ENCODE data around the gene ARFRP1. TPM values are rescaled to one million over a fixed set of nuclear protein-coding genes. Genes with fewer than 3 reads are reported as not detected.

The ARFRP1 gene
- total and polyA plus RNA-seq, 2 donors (not counting 1 experiment from before 2014, with no cell fraction given) = 41.0 to 75.5 TPM

DNA sequence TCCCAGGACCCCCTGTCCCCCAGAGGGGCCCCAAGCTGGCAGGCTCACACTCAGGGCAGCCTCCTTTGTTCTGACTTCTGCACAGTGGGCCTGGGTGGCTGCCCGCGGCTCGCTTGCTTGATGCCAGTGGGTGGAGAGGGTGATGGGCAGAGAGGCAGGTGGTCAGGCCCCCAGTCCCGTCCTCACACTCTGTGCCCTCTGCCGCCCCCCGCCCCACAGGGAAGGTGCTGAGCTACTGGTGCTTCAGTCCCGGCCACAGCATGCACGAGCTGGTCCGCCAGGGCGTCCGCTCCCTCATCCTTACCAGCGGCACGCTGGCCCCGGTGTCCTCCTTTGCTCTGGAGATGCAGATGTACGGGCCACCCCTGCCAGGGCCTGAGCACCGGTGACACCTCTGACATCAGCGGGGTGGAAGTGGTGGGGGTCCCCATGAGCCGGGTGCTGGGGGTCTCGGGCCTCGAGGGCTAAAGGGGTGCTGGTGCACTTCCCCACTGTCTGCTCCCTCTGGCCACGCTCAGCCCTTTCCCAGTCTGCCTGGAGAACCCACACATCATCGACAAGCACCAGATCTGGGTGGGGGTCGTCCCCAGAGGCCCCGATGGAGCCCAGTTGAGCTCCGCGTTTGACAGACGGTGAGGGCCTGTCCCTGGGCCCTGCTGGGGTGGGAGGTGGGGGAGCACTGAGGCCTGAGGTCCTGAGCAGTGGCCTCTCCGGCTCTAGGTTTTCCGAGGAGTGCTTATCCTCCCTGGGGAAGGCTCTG lies 20.2 kb downstream of the ARFRP1 start:
- Histone ChIP-seq H4K20me1 (ENCODE audit: control insufficient read depth, insufficient read depth, low read length, poor library complexity, severe bottlenecking) (no peaks in the 10 kb centered on the region), H3K79me2 (ENCODE audit: control insufficient read depth, insufficient read depth, low read length) (no peaks in the 10 kb centered on the region), H3K4me2 (replicated peaks; ENCODE audit: low read depth, low read length, poor library complexity, severe bottlenecking) (peak overlapping the region; percentile 36), H3K4me1 (ENCODE audit: control insufficient read depth in 2 of 2, insufficient read depth in 2 of 2, low read length in 2 of 2) (peaks cover 0 to 14% of the 10 kb centered on the region in 2 donors), H3K27me3 (replicated peaks in 1 of 4; ENCODE audit: control extremely low read depth in 1 of 4, control insufficient read depth in 3 of 4, insufficient read depth in 4 of 4, low read length in 3 of 4) (peaks cover 0 to 2% (median 0%) of the 10 kb centered on the region in 4 experiments), H2AFZ (ENCODE audit: insufficient read depth, low read depth, low read length, poor library complexity, severe bottlenecking) (no peak overlapping the region), H3K9ac (ENCODE audit: low read length) (no peak overlapping the region), H3K27ac (ENCODE audit: low read length in 2 of 2) (no peak overlapping the region), H3K36me3 (replicated peaks in 1 of 2; ENCODE audit: control extremely low read depth in 1 of 2, control insufficient read depth in 1 of 2, extremely low read depth in 1 of 2, insufficient read depth in 2 of 2, low read length in 1 of 2) (no peaks in the 10 kb centered on the region), H3K4me3 (ENCODE audit: control extremely low read depth in 1 of 5, extremely low read depth in 1 of 5, insufficient read depth in 1 of 5, low read depth in 2 of 5, low read length in 4 of 5) (no peak overlapping the region), H3K9me3 (ENCODE audit: control extremely low read depth in 1 of 3, control insufficient read depth in 2 of 3, insufficient read depth in 1 of 3, low read length in 2 of 3) (no peaks in the 10 kb centered on the region)
- Mint-ChIP-seq H3K4me1 (peaks cover 3% of the 10 kb centered on the region), H3K27me3 (no peaks in the 10 kb centered on the region), H3K4me3 (no peak overlapping the region), H3K27ac (no peak overlapping the region), H3K9me3 (ENCODE audit: insufficient read depth) (no peaks in the 10 kb centered on the region)
- 93% methylated on average over 29 of the region's 29 CpGs for WGBS (ENCODE audit: insufficient coverage)
- no peak for ATAC-seq (ENCODE audit: low read depth)
- intact Hi-C loops (cut with micrococcal nuclease) = no loop called here
- TF ChIP-seq CTCF (IDR thresholded peaks at IDR 0.05) (no peak), EZH2 (IDR thresholded peaks at IDR 0.05; ENCODE audit: borderline replicate concordance, insufficient read depth, low read depth, low read length, poor library complexity, severe bottlenecking) (no peak)
- ChIA-PET CTCF (no interaction called here), POLR2A (interaction anchor here (0.6 kb wide), 1 partner anchor 164 kb away, joined by 4 read pairs; no protein-coding TSS in a partner anchor)
- no peak for DNase-seq
